ENCODE results near the gene PDS5A.
"Not testable (repeated sequence)": the region's sequence is repeated elsewhere in the genome, so short reads cannot be mapped to it uniquely, and the experiment has no call there.

PDS5A gene

DNA sequence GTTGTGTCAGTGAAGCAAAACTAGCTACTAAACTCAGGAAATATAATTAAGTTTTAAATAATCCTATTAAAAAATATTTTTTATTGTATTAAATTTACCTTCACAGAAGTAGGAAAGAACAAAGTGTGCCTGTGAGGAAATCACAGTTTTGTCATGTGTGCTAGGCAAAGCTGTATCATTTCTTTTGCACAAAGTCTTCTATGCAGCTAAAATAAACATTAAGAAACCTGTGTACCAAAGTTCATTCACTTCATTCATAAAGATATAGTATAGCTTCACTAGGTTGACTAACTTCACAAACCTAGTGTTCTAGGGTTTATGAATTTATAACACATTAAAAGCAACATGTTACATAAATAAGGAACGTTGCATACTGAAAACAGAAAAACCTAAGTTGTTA lies 131.0 kb downstream of the PDS5A start:
- H3K27me3 ChIP-seq (ENCODE audit: insufficient read depth, poor library complexity, severe bottlenecking), result no peaks in the 10 kb centered on the region
- no peak overlapping the region for H3K27ac ChIP-seq (replicated peaks)
- DNase-seq (ENCODE audit: low read depth in 1 of 2, low spot score in 1 of 2), result no peak
- TF ChIP-seq, protein P1, sequence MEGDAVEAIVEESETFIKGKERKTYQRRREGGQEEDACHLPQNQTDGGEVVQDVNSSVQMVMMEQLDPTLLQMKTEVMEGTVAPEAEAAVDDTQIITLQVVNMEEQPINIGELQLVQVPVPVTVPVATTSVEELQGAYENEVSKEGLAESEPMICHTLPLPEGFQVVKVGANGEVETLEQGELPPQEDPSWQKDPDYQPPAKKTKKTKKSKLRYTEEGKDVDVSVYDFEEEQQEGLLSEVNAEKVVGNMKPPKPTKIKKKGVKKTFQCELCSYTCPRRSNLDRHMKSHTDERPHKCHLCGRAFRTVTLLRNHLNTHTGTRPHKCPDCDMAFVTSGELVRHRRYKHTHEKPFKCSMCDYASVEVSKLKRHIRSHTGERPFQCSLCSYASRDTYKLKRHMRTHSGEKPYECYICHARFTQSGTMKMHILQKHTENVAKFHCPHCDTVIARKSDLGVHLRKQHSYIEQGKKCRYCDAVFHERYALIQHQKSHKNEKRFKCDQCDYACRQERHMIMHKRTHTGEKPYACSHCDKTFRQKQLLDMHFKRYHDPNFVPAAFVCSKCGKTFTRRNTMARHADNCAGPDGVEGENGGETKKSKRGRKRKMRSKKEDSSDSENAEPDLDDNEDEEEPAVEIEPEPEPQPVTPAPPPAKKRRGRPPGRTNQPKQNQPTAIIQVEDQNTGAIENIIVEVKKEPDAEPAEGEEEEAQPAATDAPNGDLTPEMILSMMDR (IDR thresholded peaks at IDR 0.05; ENCODE audit: insufficient read depth, low read length), result no peak
- no peak for TF ChIP-seq POLR2AphosphoS5 (IDR thresholded peaks at IDR 0.05; ENCODE audit: low read depth)
- no peak for TF ChIP-seq SPI1 (IDR thresholded peaks at IDR 0.05; ENCODE audit: borderline replicate concordance, low read depth)
- H3K4me3 ChIP-seq (replicated peaks; ENCODE audit: insufficient read depth, low read length), result no peak overlapping the region

DNA sequence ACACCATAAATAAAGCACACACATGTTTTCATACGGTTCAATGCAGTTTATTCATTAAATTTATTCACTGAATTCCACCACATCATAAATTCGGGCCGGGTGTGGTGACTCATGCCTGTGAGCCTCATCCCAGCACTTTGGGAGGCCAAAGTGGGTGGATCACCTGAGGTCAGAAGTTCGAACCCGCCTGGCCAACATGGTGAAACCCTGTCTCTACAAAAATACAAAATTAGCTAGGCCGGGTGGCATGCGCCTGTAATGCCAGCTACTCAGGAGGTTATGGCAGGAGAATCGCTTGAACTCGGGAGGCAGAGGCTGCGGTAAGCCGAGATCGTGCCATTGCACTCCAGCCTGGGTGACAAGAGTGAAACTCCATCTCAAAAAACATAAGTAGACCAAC lies 131.6 kb downstream of the PDS5A start:
- Histone ChIP-seq H3K27ac (replicated peaks) (no peak overlapping the region), H3K27me3 (ENCODE audit: insufficient read depth, poor library complexity, severe bottlenecking) (no peaks in the 10 kb centered on the region), H3K4me3 (replicated peaks; ENCODE audit: insufficient read depth, low read length) (no peak overlapping the region)
- TF ChIP-seq, protein P1 (IDR thresholded peaks at IDR 0.05; ENCODE audit: insufficient read depth, low read length), result no peak
- TF ChIP-seq POLR2AphosphoS5 (IDR thresholded peaks at IDR 0.05; ENCODE audit: low read depth), result no peak
- TF ChIP-seq GABPA (IDR thresholded peaks at IDR 0.05; ENCODE audit: low read depth), result no peak
- TF ChIP-seq, protein P2, sequence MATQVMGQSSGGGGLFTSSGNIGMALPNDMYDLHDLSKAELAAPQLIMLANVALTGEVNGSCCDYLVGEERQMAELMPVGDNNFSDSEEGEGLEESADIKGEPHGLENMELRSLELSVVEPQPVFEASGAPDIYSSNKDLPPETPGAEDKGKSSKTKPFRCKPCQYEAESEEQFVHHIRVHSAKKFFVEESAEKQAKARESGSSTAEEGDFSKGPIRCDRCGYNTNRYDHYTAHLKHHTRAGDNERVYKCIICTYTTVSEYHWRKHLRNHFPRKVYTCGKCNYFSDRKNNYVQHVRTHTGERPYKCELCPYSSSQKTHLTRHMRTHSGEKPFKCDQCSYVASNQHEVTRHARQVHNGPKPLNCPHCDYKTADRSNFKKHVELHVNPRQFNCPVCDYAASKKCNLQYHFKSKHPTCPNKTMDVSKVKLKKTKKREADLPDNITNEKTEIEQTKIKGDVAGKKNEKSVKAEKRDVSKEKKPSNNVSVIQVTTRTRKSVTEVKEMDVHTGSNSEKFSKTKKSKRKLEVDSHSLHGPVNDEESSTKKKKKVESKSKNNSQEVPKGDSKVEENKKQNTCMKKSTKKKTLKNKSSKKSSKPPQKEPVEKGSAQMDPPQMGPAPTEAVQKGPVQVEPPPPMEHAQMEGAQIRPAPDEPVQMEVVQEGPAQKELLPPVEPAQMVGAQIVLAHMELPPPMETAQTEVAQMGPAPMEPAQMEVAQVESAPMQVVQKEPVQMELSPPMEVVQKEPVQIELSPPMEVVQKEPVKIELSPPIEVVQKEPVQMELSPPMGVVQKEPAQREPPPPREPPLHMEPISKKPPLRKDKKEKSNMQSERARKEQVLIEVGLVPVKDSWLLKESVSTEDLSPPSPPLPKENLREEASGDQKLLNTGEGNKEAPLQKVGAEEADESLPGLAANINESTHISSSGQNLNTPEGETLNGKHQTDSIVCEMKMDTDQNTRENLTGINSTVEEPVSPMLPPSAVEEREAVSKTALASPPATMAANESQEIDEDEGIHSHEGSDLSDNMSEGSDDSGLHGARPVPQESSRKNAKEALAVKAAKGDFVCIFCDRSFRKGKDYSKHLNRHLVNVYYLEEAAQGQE (IDR thresholded peaks at IDR 0.05; ENCODE audit: insufficient replicate concordance, low read depth), result no peak
- TF ChIP-seq SPI1 (IDR thresholded peaks at IDR 0.05; ENCODE audit: borderline replicate concordance, low read depth), result no peak
- no peak for DNase-seq (ENCODE audit: low read depth in 1 of 2, low spot score in 1 of 2)

DNA sequence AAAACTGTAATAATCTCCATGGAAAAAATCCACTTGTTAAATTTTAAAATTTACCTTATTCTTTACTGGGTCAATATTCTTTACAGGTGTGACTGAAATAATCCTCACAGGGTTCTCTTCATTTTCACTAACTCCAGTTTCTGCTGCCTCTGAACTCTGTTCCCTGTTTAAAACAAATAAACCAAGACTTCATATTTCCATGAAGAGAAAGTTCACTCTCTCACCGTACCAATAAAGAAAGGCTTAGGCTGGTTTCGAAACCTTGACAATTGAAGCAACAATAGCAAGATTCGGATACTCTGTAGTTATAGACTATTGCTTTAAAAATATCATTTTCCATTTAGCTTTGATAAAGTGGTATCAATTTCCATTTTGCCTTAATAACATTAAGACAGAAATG lies 135.8 kb downstream of the PDS5A start:
- Histone ChIP-seq H3K27me3 (ENCODE audit: insufficient read depth, poor library complexity, severe bottlenecking) (no peaks in the 10 kb centered on the region), H3K4me3 (replicated peaks; ENCODE audit: insufficient read depth, low read length) (no peak overlapping the region), H3K27ac (replicated peaks) (no peak overlapping the region)
- DNase-seq (ENCODE audit: low read depth in 1 of 2, low spot score in 1 of 2), result no peak
- no peak for TF ChIP-seq GABPA (IDR thresholded peaks at IDR 0.05; ENCODE audit: low read depth)
- TF ChIP-seq, protein P2 (IDR thresholded peaks at IDR 0.05; ENCODE audit: insufficient replicate concordance, low read depth), result no peak
- TF ChIP-seq, protein P1 (IDR thresholded peaks at IDR 0.05; ENCODE audit: insufficient read depth, low read length), result no peak
- TF ChIP-seq SPI1 (IDR thresholded peaks at IDR 0.05; ENCODE audit: borderline replicate concordance, low read depth), result no peak
- TF ChIP-seq POLR2AphosphoS5 (IDR thresholded peaks at IDR 0.05; ENCODE audit: low read depth), result no peak

DNA sequence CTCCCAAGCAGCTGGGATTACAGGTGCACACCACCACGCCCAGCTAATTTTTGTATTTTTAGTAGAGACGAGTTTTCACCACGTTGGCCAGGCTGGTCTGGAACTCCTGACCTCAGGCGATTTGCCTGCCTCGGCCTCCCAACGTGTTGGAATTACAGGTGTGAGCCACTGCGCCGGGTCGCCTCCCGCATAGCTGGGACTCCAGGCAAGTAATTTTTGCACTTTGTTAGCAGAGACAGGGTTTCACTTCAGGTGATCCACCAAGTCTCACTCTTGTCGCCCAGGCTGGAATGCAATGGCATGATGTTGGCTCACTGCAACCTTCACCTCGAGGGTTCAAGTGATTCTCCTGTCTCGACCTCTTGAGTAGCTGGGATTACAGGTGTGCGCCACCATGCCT lies 137.2 kb downstream of the PDS5A start:
- not testable (repeated sequence) for H3K27me3 ChIP-seq (ENCODE audit: insufficient read depth, poor library complexity, severe bottlenecking); DNase-seq (ENCODE audit: low read depth in 1 of 2, low spot score in 1 of 2); H3K27ac ChIP-seq (replicated peaks); H3K4me3 ChIP-seq (replicated peaks; ENCODE audit: insufficient read depth, low read length)

All from HL-60 (cell line).